Activated CD4-positive, alpha-beta T cell treated with anti-CD3 and anti-CD28 coated beads, Interleukin-2, amount 50 U/mL, for 24 hours (primary cell): ENCODE results near the gene CMTR1.

Source experiments
- DNase-seq, 2 donors: peaks; one replicate each; pipeline ENCODE4 v3.0.0-alpha.2; 2020; ENCODE audit warnings: low read depth in 1 of 2, low spot score in 1 of 2

Gene CMTR1

GRCh38 chr6:37511910-37512399, 78.9 kb downstream of the CMTR1 start:
- no peak for DNase-seq

- no peak for DNase-seq
Observed at GRCh38 chr6:37512400-37513011, 79.5 kb downstream of the CMTR1 start.

- no peak for DNase-seq
Observed at GRCh38 chr6:37513155-37513554, 80.1 kb downstream of the CMTR1 start.

GRCh38 chr6:37513576-37513975, 80.6 kb downstream of the CMTR1 start:
- DNase-seq, result no peak

GRCh38 chr6:37514321-37514771, 81.3 kb downstream of the CMTR1 start:
- no peak for DNase-seq

- no peak for DNase-seq
Observed at GRCh38 chr6:37514837-37515236, 81.8 kb downstream of the CMTR1 start.

- no peak for DNase-seq
Observed at GRCh38 chr6:37515712-37516075, 82.7 kb downstream of the CMTR1 start.

- DNase-seq, result peak; percentile 63 to 88
Observed at GRCh38 chr6:37516076-37516919, 83.3 kb downstream of the CMTR1 start.

GRCh38 chr6:37516920-37517405, 83.9 kb downstream of the CMTR1 start:
- peak in 1 of 2 donors; percentile 32 for DNase-seq

GRCh38 chr6:37517411-37517812, 84.4 kb downstream of the CMTR1 start:
- peak; percentile 34 to 75 for DNase-seq

GRCh38 chr6:37518116-37518515, 85.1 kb downstream of the CMTR1 start:
- DNase-seq, result no peak

- no peak for DNase-seq
Observed at GRCh38 chr6:37519461-37519860, 86.4 kb downstream of the CMTR1 start.

GRCh38 chr6:37520926-37521325, 87.9 kb downstream of the CMTR1 start:
- no peak for DNase-seq

GRCh38 chr6:37521674-37522073, 88.7 kb downstream of the CMTR1 start:
- no peak for DNase-seq

GRCh38 chr6:37522836-37523235, 89.8 kb downstream of the CMTR1 start:
- no peak for DNase-seq

GRCh38 chr6:37523412-37523811, 90.4 kb downstream of the CMTR1 start:
- no peak for DNase-seq

- DNase-seq, result no peak
Observed at GRCh38 chr6:37524025-37524969, 91.3 kb downstream of the CMTR1 start.

- no peak for DNase-seq
Observed at GRCh38 chr6:37524970-37525318, 91.9 kb downstream of the CMTR1 start.

- no peak for DNase-seq
Observed at GRCh38 chr6:37525460-37526357, 92.7 kb downstream of the CMTR1 start.

- DNase-seq, result no peak
Observed at GRCh38 chr6:37528541-37528940, 95.5 kb downstream of the CMTR1 start.
